NCI-H82 treated with DMSO at 0.1 percent for 48 hours (cell line): Measurements from ENCODE around the gene S100A7A.
"Not testable (repeated sequence)": the region's sequence is repeated elsewhere in the genome, so short reads cannot be mapped to it uniquely, and the experiment has no call there.

ENCODE experiments used
- DNase-seq: peaks from one replicate; lab custom pipeline; 2025; ENCODE audit not compliant: unreplicated experiment; lab: John Stamatoyannopoulos, UW

Gene S100A7A

GRCh38 chr1:153422450-153423068, 6.2 kb downstream of the S100A7A start:
- DNase-seq, result no peak

- no peak for DNase-seq
Observed at GRCh38 chr1:153426809-153427208, 10.5 kb downstream of the S100A7A start.

GRCh38 chr1:153428073-153428638, 11.8 kb downstream of the S100A7A start:
- no peak for DNase-seq

GRCh38 chr1:153428791-153429190, 12.5 kb downstream of the S100A7A start:
- DNase-seq, result no peak

GRCh38 chr1:153429266-153430165, 13.2 kb downstream of the S100A7A start:
- DNase-seq, result no peak

GRCh38 chr1:153430166-153430553, 13.8 kb downstream of the S100A7A start:
- no peak for DNase-seq

- DNase-seq, result no peak
Observed at GRCh38 chr1:153430561-153430960, 14.2 kb downstream of the S100A7A start.

GRCh38 chr1:153431002-153431401, 14.7 kb downstream of the S100A7A start:
- no peak for DNase-seq

GRCh38 chr1:153431427-153431826, 15.1 kb downstream of the S100A7A start:
- no peak for DNase-seq

- no peak for DNase-seq
Observed at GRCh38 chr1:153431928-153432327, 15.6 kb downstream of the S100A7A start.

- no peak for DNase-seq
Observed at GRCh38 chr1:153432874-153433681, 16.8 kb downstream of the S100A7A start.

- no peak for DNase-seq
Observed at GRCh38 chr1:153434746-153435455, 18.6 kb downstream of the S100A7A start.

- no peak for DNase-seq
Observed at GRCh38 chr1:153437236-153437635, 20.9 kb downstream of the S100A7A start.

GRCh38 chr1:153438599-153438998, 22.3 kb downstream of the S100A7A start:
- no peak for DNase-seq

- no peak for DNase-seq
Observed at GRCh38 chr1:153439273-153439672, 23.0 kb downstream of the S100A7A start.

- no peak for DNase-seq
Observed at GRCh38 chr1:153441238-153441755, 25.0 kb downstream of the S100A7A start.

- no peak for DNase-seq
Observed at GRCh38 chr1:153443486-153443885, 27.2 kb downstream of the S100A7A start.

- no peak for DNase-seq
Observed at GRCh38 chr1:153444078-153444477, 27.8 kb downstream of the S100A7A start.

GRCh38 chr1:153447498-153448170, 31.3 kb downstream of the S100A7A start:
- no peak for DNase-seq

GRCh38 chr1:153448851-153449250, 32.5 kb downstream of the S100A7A start:
- DNase-seq, result not testable (repeated sequence)
